Activated T-cell treated with anti-CD3 and anti-CD28 coated beads, Interleukin-2, amount 50 U/mL, for 72 hours (primary cell): Measurements from ENCODE around the gene GMPR. TPM values are rescaled to one million over a fixed set of nuclear protein-coding genes. Genes with fewer than 3 reads are reported as not detected.
A peak's percentile ranks its signal among the peaks of the same experiment; 100 is the strongest.

Source experiments
- ATAC-seq, 2 donors: fragments of 150-1000 bp; cut with Tn5 transposase; replicated peaks in 1 of 2; 2 replicates each; pipeline ENCODE4 v1.10.0; 2021; ENCODE audit warnings: moderate library complexity in 2 of 2, mild to moderate bottlenecking in 1 of 2
- DNase-seq, 2 donors: peaks; one replicate each; pipeline ENCODE4 v3.0.0; 2021 to 2022; ENCODE audit warnings: mixed read lengths in 1 of 2
- H3K27ac Mint-ChIP-seq: one replicate; pipeline ENCODE4 v1.8.0; 2022; ENCODE audit warnings: mild to moderate bottlenecking, moderate library complexity, mixed read lengths
- H3K27me3 Mint-ChIP-seq: one replicate; pipeline ENCODE4 v1.8.0; 2022; ENCODE audit warnings: low read depth, mixed read lengths
- H3K36me3 Mint-ChIP-seq, 2 donors: one replicate each; pipeline ENCODE4 v1.8.0; 2022; ENCODE audit warnings: mixed read lengths in 2 of 2, mild to moderate bottlenecking in 1 of 2; ENCODE audit not compliant: insufficient read depth in 2 of 2
- H3K4me1 Mint-ChIP-seq: one replicate; pipeline ENCODE4 v1.8.0; 2022; ENCODE audit warnings: low read depth, mixed read lengths
- H3K4me3 Mint-ChIP-seq, 2 donors: one replicate each; pipeline ENCODE4 v1.8.0; 2022; ENCODE audit warnings: mild to moderate bottlenecking in 2 of 2, mixed read lengths in 2 of 2, moderate library complexity in 2 of 2
- H3K9me3 Mint-ChIP-seq, 2 donors: one replicate each; pipeline ENCODE4 v1.8.0; 2022; ENCODE audit warnings: mixed read lengths in 2 of 2
- total RNA-seq, 2 donors: library from RNA; stranded (reverse); gene quantifications; one replicate each; pipeline ENCODE4 v1.2.3, GENCODE V29; 2022

GMPR gene
- total RNA-seq = not detected

DNA sequence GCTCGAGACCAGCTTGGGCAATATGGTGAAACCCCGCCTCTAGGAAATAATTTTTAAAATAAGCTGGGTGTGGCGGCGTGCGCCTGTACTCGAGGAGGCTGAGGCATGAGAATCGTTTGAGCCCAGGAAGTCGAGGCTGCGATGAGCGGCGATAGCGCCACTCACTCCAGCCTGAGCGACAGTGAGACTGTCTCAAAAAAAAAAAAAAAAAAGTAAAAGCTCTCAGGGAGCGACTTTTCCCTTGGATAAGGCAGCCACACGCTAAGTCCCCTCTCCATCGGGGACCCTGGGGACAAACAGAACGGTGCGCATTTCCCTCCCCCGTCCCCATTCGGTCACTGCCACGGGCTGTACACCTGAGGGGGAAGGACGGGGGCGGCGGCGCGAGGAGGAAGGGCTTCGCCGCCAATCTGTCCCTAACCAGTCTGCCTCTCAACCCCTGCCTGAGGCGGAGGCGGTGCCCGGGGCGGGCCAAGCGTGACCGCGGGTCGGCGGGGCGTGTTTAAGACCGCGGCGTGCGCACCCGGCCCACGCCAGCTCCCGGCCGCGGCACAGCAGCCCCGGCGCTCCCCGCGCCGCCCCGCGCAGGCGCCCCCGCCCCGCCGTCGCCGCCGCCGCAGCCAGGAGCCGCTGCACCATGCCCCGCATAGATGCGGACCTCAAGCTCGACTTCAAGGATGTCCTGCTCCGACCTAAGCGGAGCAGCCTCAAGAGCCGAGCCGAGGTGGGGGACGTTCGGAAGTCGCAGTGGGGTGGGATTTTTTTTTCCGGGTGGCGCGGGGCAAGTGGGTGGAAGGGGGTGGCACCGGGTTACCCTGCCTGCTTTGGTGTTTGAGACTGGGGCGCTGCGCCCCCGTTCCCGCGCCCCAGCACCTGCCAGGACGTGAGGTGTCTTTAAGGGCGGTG lies at the start of gene GMPR:
TSS of gene GMPR (plus strand) at position 531 of the 906 bp plus-strand sequence. CDS start at position 638, 107 bp downstream.
- DNase-seq (peak; percentile 84 to 87), ATAC-seq (peak; percentile 98 to 99)
- Mint-ChIP-seq H3K36me3 (no peaks in the 10 kb centered on the region), H3K4me1 (peaks cover 25% of the 10 kb centered on the region), H3K27me3 (peaks cover 55% of the 10 kb centered on the region), H3K4me3 (peak within 1 kb of the TSS; percentile 91), H3K27ac (no peak within 1 kb of the TSS), H3K9me3 (no peaks in the 10 kb centered on the region)

DNA sequence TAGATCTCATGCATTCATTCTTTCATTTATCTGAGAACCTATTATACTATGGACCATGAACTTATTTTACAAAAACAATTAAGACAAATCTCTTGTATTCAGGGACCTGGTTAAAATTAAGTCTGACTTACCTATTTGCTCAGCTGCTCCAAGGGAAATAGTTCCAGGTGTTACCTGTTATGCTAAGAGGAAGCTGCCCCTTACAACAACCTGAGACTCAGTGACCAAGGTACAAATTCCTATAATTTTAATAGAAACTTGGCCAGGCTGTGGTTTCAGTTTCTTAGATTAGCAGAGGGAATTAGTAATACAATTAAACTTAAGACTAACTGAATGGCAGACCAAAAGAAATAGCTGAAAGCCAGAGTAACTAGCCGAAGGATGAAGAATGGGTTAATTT lies 48.2 kb upstream of the GMPR start:
- DNase-seq (no peak), ATAC-seq (no peak)
- no peaks in the 10 kb centered on the region for H3K9me3 Mint-ChIP-seq
- H3K36me3 Mint-ChIP-seq = no peaks in the 10 kb centered on the region
- peaks cover 27% of the 10 kb centered on the region for H3K27me3 Mint-ChIP-seq
- no peak overlapping the region for H3K4me3 Mint-ChIP-seq
- H3K27ac Mint-ChIP-seq = no peak overlapping the region
- H3K4me1 Mint-ChIP-seq = no peaks in the 10 kb centered on the region

DNA sequence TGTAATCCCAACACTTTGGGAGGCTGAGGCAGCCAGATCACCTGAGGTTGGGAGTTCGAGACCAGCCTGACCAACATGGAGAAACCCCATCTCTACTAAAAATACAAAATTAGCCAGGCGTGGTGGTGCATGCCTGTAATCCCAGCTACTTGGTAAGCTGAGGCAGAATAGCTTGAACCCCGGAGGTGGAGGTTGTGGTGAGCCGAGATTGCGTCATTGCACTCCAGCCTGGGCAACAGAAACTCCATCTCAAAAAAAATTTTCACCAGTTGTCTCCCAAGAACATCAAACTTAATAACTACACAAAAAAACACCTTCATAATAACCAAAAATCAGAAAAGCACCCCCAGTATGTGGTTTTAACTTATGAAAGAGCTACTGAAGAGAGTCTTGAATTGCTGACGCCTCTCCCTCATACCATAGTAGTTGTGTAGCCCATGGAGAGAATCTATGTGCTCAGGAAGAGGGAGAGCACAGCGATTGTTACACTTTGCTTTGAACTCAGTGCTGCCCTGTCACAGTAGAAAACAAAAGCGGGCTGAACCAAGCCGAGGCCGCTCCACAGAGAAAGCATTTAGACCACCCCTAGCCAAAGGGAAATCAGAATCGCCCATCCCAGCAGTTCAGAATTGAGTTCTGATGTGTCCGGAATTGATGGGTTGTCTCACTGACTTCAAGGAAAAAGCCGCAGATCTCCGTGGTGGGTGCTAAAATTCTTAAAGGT lies 42.0 kb upstream of the GMPR start:
- no peak overlapping the region for H3K27ac Mint-ChIP-seq
- no peak for DNase-seq
- no peak overlapping the region for H3K4me3 Mint-ChIP-seq
- peaks cover 39% of the 10 kb centered on the region for H3K27me3 Mint-ChIP-seq
- no peaks in the 10 kb centered on the region for H3K36me3 Mint-ChIP-seq
- H3K4me1 Mint-ChIP-seq = no peaks in the 10 kb centered on the region
- H3K9me3 Mint-ChIP-seq = no peaks in the 10 kb centered on the region
- ATAC-seq = no peak

DNA sequence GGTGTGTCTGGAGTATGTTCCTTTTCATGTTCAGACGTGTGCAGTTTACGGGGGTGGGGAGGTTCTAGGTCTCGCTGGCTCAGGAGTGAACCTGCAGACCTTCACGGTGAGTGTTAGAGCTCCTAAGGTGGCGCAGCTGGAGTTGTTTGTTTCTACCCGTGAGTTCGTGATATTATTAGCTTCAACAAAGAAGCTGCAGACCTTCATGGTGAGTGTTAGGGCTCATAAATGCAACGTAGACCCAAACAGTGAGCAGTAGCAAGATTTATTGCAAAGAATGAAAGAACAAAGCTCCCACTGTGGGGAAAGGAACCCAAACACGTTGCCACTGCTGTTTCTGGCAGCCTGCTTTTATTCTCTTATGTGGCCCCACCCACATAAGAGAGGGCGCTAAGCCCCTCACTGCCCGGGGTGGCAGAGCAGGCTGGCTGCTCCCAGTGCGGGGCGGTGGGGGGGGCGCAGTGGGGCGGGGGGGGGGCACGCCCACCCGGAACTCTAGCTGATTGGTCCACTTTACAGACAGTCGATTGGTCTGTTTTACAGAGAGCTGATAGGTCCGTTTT lies 41.3 kb upstream of the GMPR start:
- ATAC-seq = no peak
- DNase-seq = no peak
- Mint-ChIP-seq H3K27me3 (peaks cover 39% of the 10 kb centered on the region), H3K27ac (no peak overlapping the region), H3K4me3 (no peak overlapping the region), H3K9me3 (no peaks in the 10 kb centered on the region), H3K36me3 (no peaks in the 10 kb centered on the region), H3K4me1 (no peaks in the 10 kb centered on the region)

- H3K4me3 Mint-ChIP-seq = no peak overlapping the region
- H3K27me3 Mint-ChIP-seq = peaks cover 35% of the 10 kb centered on the region
Measured at GRCh38 chr6:16198061-16198705, 40.2 kb upstream of the GMPR start.

DNA sequence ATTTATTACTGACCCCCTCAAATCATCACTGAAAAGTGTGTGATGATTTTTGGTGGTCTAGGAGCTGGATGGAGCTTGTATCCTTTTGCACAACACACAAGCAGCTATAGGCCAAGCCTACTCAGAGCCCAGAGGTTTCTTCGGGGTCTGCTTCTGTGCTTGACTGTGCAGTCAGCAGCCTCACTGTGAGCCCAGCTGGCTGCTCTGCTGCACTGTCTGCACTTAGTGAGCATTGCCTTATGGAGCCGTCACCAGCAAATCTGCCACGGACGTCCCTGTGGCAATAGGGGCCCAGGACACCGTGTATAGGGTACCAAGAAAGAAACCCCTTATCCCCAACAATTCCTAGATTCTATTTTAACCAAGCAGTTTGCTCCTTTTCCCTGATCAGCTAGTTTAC lies 38.6 kb upstream of the GMPR start:
- Mint-ChIP-seq H3K4me3 (no peak overlapping the region), H3K36me3 (no peaks in the 10 kb centered on the region), H3K27ac (no peak overlapping the region), H3K4me1 (no peaks in the 10 kb centered on the region), H3K9me3 (no peaks in the 10 kb centered on the region), H3K27me3 (peaks cover 24% of the 10 kb centered on the region)
- ATAC-seq = no peak
- DNase-seq = no peak

More at GRCh38 chr6:16198061-16198705, 40.2 kb upstream of the GMPR start:
- H3K9me3 Mint-ChIP-seq = no peaks in the 10 kb centered on the region
- H3K4me1 Mint-ChIP-seq = no peaks in the 10 kb centered on the region
- ATAC-seq (no peak), DNase-seq (no peak)
- no peaks in the 10 kb centered on the region for H3K36me3 Mint-ChIP-seq
- no peak overlapping the region for H3K27ac Mint-ChIP-seq

DNA sequence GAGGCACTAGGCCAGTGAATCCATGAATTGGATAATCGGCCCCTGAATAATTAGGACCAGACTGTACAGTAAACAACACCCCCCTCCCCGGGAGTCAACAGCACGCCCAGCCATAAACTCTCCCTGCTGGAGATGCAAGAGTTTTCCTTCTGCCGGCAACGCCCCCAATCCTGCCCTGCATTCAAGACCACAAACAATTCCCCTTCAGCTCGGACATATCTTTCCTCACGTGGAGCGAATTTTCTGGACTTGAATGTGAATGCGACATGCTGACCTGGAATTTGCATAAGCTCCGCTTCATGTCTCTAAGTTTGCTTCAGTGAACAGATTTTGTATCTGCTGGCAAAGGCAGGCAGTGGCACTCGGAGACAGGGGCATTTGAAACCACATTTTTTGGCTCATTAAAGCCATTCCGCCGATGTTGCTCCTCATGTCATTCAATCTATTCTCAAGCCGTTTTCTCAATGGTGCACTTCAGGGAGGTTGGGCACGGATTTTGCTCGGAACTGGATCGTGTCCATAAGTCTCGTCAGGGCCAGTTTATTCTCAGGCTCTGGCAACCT lies 38.0 kb upstream of the GMPR start:
- no peak overlapping the region for H3K4me3 Mint-ChIP-seq
- no peaks in the 10 kb centered on the region for H3K4me1 Mint-ChIP-seq
- H3K27ac Mint-ChIP-seq = no peak overlapping the region
- ATAC-seq (no peak), DNase-seq (no peak)
- peaks cover 20% of the 10 kb centered on the region for H3K27me3 Mint-ChIP-seq
- no peaks in the 10 kb centered on the region for H3K9me3 Mint-ChIP-seq
- no peaks in the 10 kb centered on the region for H3K36me3 Mint-ChIP-seq

DNA sequence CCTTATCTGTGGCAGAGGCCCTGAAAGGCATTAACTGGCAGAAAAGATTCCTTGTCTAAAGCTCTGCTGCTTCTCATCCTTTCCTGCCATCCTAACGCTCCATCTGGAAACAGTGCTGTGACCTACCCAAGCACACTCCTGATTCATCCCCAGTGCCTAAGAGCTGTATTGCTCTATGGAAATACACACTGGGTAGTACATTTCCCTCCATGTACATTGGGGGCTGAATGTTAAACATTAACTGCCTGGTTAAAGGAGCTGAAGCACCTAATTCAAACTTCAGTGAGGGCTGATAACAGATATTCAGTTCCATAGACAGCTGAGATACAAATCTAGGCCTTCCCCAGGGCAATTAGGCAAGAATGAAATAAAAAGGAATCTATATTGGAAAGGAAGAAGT lies 36.7 kb upstream of the GMPR start:
- H3K36me3 Mint-ChIP-seq = no peaks in the 10 kb centered on the region
- H3K9me3 Mint-ChIP-seq = no peaks in the 10 kb centered on the region
- no peak for ATAC-seq
- H3K4me3 Mint-ChIP-seq = no peak overlapping the region
- H3K27me3 Mint-ChIP-seq = peaks cover 25% of the 10 kb centered on the region
- no peak overlapping the region for H3K27ac Mint-ChIP-seq
- peaks cover 4% of the 10 kb centered on the region for H3K4me1 Mint-ChIP-seq
- DNase-seq = no peak

- peaks cover 4% of the 10 kb centered on the region for H3K4me1 Mint-ChIP-seq
- H3K27ac Mint-ChIP-seq = no peak overlapping the region
- ATAC-seq (no peak), DNase-seq (no peak)
- peaks cover 25% of the 10 kb centered on the region for H3K27me3 Mint-ChIP-seq
- H3K9me3 Mint-ChIP-seq = no peaks in the 10 kb centered on the region
- H3K4me3 Mint-ChIP-seq = no peak overlapping the region
- no peaks in the 10 kb centered on the region for H3K36me3 Mint-ChIP-seq
Measured at GRCh38 chr6:16204653-16205376, 33.6 kb upstream of the GMPR start.

GRCh38 chr6:16205377-16206144 lies 32.8 kb upstream of the GMPR start:
- DNase-seq = no peak
- Mint-ChIP-seq H3K27me3 (peaks cover 28% of the 10 kb centered on the region), H3K4me1 (peaks cover 4% of the 10 kb centered on the region), H3K4me3 (no peak overlapping the region), H3K9me3 (no peaks in the 10 kb centered on the region), H3K36me3 (no peaks in the 10 kb centered on the region), H3K27ac (no peak overlapping the region)
- no peak for ATAC-seq

- no peak overlapping the region for H3K27ac Mint-ChIP-seq
- H3K27me3 Mint-ChIP-seq = peaks cover 28% of the 10 kb centered on the region
- no peaks in the 10 kb centered on the region for H3K36me3 Mint-ChIP-seq
- no peaks in the 10 kb centered on the region for H3K9me3 Mint-ChIP-seq
- peaks cover 4% of the 10 kb centered on the region for H3K4me1 Mint-ChIP-seq
- DNase-seq (peak; percentile 26 to 45), ATAC-seq (no peak)
- no peak overlapping the region for H3K4me3 Mint-ChIP-seq
Measured at GRCh38 chr6:16206595-16207037, 31.8 kb upstream of the GMPR start.

DNA sequence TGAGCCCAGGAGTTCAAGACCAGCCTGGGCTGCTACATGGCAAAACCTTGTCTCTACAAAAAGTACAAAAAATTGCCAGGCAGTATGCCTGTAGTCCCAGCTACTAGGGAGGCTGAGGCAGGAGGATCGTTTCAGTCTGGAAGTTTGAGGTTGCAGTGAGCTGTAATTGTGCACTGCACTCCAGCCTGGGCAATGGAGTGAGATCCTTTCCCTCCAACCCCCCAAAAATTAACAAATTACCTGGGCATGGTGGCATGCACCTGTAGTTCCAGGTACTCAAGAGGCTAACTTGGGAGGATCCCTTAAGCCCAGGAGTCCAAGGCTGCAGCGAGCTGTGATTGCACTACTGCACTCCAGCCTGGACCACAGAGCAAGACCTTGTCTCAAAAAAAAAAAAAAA lies 29.4 kb upstream of the GMPR start:
- H3K27ac Mint-ChIP-seq = no peak overlapping the region
- H3K36me3 Mint-ChIP-seq = no peaks in the 10 kb centered on the region
- no peaks in the 10 kb centered on the region for H3K9me3 Mint-ChIP-seq
- no peak overlapping the region for H3K4me3 Mint-ChIP-seq
- peaks cover 42% of the 10 kb centered on the region for H3K27me3 Mint-ChIP-seq
- DNase-seq (no peak), ATAC-seq (no peak)
- peaks cover 4% of the 10 kb centered on the region for H3K4me1 Mint-ChIP-seq
